Measurements from ENCODE around the gene SPDYE5.
"Not testable (repeated sequence)": the region's sequence is repeated elsewhere in the genome, so short reads cannot be mapped to it uniquely, and the experiment has no call there.

The SPDYE5 gene, protein sequence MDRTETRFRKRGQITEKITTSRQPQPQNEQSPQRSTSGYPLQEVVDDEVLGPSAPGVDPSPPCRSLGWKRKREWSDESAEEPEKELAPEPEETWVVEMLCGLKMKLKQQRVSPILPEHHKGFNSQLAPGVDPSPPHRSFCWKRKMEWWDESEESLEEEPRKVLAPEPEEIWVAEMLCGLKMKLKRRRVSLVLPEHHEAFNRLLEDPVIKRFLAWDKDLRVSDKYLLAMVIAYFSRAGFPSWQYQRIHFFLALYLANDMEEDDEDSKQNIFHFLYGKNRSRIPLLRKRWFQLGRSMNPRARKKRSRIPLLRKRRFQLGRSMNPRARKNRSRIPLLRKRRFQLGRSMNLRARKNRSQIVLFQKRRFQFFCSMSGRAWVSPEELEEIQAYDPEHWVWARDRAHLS

DNA sequence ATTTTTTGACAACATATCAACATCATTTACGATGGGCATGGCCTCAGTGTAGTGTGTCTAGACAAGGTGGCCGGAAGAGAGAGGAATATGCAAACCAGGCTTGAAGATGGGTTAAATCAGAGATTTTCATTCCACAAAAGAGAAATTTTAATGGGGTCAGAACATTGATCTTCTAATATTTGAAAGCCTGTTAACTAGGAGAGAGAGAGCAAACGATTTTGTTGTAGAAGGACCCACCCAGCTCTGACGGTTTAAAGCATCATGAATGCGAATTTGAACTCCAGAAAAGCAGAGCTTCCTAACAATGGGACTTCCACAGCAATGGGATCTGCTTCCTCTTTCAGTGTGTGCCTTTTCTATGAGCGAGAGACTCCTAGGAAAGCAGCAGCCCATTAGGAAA is at the start of gene SPDYE5:
SPDYE5 (plus strand) TSS at position 301 of the 400 bp plus-strand sequence. CDS start 1,728 bp downstream, outside the sequence.
- not testable (repeated sequence) for DNase-seq

DNA sequence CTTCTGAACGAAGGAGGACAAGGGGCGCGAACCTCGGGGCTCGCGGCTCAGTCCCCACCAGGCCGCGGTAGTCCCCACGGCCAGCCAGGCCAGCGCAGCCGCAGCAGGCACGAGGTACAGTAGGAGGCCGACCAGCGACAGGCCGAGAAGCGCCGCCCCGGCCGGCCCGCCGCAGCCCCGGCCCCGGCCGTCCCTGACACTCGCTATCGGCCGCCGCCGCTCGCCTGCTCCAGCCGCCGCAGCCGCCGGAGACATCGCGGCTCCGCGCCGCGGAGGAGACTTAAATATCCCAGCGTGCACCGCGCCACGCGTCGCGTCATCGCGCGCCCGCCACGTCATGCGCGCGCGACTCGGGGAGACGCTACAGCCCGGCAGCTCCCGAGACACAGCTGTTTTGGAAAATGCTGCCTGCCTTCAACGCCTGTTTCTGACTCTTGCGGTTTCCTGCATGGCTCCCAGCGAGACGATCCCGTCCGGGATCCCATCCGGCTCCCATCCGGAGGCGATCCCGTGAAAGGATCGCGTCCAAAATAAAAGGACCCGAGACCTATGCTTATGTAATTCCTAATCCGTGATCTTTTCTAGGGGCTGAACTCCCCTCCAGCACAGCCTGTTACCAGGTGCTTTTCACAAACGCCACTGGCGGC is 49.5 kb upstream of the SPDYE5 start:
- not testable (repeated sequence) for DNase-seq

DNA sequence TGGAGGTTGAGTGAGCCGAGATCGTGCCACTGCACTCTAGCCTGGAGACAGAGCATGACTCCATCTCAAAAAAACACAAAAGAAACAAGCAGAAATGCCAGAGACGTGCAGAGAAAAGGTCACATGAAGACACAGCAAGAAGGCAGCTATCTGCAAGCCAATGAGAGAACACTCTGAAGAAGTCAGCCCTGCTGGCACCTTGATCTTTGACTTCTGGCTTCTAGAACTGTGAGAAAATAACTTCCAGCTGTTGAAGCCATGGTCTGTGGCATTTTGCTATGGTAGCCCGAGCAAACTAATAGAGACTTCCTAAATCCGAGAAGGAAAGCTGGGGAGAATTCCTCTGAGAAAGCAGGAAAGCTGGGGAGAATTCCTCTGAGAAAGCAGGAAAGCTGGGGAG is 42.2 kb upstream of the SPDYE5 start:
- DNase-seq: not testable (repeated sequence)

DNA sequence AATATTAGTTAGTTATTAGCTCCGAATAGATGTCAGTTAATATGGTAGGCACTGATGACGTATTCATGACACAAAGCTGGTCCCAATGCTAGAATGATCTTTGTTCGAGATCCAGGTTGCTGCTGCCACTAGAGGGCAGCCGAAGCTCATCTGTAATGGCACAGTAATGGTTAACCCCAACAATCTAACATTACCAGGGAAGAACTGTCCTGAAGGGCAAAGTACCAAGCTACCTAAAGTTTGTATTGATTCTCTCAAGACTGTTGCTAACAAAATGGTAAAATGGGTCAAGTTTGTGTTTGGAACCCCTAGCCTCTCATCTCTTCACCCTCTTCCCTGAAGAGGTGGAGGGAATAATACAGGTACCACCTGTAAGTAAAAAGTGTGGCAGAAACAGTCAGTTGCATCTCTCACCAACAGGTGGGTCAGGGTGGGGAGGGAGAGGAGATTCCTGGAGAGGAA is 39.6 kb upstream of the SPDYE5 start:
- DNase-seq: not testable (repeated sequence)

DNA sequence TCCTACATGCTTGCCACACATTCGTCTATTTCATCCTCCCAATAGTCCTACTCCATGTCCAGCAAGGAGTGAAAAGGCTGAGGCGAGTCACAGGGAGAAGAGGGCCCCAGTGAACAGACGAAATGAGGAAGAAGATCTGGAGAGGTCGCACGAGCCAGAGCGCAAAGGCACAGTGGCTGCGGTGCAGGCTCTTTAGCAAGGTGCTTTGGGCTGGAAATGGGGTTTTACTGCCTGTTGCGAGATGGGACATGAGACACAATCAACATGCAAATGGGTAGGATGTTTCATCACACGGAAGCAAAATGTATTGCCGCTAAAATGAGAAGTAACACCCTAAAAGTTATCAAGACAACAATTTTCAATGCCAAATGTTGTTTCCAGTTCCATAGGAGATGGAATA is 35.7 kb upstream of the SPDYE5 start:
- not testable (repeated sequence) for DNase-seq

DNA sequence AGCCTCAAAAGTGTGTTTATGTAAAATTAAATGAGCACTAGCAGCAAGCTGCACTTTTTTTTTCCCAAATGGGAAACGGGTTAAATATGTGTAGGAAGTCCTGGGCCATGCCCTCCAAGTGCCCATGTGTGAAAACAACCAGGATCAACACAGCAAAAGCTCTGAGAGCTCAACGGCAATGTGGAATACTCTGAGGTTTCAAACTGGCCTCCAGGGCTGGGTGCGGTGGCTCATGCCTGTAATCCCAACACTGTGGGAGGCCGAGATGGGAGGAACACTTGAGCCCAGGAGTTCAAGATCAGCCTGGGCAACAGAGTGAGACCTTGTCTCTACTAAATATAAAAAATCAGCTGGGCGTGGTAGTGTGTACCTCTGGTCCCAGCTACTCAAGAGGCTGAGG is 34.1 kb upstream of the SPDYE5 start:
- DNase-seq: not testable (repeated sequence)

DNA sequence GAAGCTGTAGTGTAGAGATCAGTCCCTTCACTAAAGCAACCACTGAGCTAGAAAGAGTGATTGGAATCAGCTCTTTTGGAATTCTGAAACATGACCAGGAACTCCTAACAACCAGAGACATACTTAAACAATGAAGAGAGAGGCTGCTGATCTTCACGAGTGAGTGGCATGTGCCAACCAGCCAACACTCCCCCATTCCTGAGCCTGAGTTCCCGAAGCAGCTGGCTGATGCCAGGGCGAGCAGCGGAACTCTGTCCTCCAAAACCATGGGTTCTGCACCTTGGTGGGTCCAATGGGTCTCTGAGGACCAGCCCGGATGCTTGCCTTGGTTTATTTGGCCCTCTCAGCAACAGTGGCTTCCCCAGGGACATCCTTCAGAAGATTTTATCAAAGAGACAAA is 31.6 kb upstream of the SPDYE5 start:
- DNase-seq: not testable (repeated sequence)

DNA sequence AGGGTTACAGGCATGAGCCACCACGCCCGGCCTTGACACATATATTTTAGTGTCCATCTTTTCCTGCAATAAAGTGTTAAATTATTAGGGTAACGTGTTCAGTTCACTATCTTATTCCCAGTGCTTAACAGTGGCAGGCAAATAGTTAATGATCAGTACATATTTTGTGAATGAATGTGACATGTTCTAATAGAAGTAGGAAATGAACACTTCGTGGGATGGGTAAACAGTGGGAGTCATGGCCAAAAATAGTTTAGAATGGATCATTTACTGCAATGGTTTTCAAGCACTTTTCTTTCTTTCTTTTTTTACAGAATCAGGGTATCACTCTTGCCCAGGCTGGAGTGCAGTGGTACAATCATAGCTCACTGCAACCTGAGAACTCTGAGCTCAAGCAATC is 22.0 kb upstream of the SPDYE5 start:
- not testable (repeated sequence) for DNase-seq

DNA sequence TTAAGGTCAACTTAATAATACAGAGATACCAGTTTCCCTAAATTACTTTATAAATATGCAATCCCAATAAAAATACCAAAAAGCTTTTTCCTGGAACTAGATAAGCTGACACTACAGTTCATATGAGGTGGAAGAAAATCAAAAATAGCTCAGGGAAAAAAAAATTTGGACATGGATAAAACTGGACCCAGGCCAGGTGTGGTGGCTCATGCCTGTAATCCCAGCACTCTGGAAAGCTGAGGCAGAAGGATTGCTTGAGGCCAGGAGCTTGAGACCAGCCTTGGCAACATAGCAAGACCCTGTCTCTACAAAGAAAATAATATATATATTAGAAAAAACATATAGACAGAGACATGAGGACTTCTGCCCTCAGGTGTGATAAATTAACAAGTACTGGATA is 14.7 kb upstream of the SPDYE5 start:
- not testable (repeated sequence) for DNase-seq

DNA sequence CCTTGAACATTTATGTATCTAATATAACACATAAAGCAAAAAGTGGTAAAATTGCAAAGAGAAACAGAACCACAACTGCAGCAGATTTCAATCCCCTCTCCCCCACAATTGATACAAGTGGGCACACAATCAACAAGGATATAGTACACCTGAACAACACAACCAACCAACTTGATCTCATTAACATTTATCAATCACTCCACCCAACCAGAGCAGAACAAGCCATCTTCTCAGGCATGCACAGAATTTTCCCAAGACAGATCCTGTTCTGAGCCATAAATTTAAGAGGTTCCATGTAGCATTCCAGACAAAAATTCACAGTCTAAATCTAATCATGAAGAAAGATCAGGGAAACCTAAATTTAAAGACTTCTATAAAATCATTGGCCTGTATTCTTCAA is 11.8 kb upstream of the SPDYE5 start:
- DNase-seq: not testable (repeated sequence)

DNA sequence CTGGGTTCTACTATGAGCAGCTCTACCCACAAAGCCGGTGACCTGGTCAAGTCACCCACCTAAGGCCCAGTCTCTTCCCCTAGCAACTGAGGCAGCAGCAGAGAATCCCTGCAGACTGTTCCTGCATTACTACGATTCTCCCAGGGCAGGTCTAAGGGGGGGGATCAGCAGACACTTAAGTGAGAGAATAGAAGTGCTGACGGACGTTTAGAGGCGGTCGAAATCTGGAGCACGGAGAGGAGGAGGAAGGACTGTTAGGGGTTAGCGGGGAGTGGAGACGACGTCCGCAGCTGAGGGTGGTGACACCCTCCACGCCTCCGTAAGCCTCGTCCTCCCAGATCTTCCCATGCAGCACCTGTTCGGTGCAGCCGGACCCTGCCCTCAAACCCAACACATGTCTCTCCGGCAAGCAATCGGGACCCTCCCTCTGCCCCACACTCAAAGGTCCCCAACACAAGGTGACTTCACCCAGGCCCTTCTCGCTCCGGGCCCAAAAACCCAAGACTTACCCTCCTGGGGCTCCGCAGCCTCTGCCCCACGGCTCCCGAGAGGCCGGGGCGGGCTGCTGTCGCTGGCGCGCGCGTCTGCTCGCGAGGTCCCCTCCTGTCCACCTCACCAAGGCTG is 6.7 kb upstream of the SPDYE5 start:
- not testable (repeated sequence) for DNase-seq

DNA sequence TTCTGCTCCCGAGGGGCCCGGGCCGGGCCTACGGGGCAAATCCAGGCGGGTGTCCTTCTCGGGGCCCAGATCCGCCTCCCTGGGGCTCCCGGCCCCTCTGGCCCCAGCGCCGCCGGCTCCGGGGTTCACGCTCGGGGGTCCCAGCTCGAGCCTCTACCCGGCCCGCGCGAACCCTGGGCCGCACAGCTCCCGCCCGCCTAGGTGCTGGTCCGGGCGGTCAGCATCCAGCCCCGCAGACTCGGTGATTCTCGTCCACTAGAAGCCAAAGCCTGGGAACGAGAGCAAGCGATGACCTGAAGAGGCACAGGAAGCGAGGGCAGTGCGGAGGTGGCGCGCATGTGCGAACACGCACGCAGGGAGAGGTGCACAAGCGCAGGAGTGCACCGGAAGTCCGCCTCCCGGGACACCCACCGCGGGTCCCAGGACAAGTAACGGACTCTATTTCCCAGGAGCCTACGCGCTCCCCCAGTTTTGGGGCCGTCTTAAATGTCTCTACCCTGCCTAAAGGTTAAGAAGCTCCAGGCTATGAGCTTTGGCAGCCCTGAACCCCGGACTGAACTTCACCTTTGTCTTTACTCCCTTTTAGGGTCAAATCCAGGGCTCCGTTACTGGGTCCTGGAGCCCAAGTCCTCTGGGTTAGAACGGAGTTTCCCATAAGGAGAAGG is 6.0 kb upstream of the SPDYE5 start, which contains the start of gene POM121C:
POM121C (minus strand) TSS at position 321 of the 665 bp plus-strand sequence. CDS start 44,803 bp downstream, outside the sequence.
- peak; percentile 36 for DNase-seq

DNA sequence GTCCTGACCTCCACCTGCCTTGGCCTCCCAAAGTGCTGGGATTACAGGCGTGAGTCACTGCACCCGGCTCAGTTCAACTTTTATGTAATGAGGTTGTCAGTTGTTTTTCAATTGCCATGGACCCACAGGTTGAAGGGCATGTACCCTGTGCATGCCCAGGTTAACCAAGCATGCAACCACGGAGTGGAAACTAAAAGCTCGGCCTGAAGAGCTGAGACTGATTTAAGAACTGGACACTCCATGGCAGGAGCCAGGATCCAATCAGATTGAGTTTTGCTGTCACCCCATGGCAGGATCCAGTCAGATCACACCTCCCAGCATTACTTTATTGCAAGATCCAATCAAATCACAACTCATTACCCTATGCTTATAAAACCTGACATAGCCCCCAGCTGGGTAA is 16.9 kb downstream of the SPDYE5 start:
- not testable (repeated sequence) for DNase-seq

DNA sequence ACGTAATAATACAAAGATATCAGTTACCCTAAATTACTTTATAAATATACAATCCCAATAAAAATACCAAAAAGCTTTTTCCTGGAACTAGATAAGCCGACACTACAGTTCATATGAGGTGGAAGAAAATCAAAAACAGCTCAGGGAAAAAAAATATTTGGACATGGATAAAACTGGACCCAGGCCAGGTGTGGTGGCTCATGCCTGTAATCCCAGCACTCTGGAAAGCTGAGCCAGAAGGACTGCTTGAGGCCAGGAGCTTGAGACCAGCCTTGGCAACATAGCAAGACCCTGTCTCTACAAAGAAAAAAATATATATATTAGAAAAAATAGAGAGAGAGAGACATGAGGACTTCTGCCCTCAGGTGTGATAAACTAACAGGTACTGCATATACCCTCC is 26.7 kb downstream of the SPDYE5 start:
- not testable (repeated sequence) for DNase-seq

DNA sequence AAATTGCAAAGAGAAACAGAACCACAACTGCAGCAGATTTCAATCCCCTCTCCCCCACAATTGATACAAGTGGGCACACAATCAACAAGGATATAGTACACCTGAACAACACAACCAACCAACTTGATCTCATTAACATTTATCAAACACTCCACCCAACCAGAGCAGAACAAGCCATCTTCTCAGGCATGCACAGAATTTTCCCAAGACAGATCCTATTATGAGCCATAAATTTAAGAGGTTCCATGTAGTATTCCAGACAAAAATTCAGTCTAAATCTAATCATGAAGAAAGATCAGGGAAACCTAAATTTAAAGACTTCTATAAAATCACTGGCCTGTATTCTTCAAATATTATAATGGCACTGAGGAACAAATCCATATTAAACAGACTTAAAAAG is 29.6 kb downstream of the SPDYE5 start:
- DNase-seq: not testable (repeated sequence)

DNA sequence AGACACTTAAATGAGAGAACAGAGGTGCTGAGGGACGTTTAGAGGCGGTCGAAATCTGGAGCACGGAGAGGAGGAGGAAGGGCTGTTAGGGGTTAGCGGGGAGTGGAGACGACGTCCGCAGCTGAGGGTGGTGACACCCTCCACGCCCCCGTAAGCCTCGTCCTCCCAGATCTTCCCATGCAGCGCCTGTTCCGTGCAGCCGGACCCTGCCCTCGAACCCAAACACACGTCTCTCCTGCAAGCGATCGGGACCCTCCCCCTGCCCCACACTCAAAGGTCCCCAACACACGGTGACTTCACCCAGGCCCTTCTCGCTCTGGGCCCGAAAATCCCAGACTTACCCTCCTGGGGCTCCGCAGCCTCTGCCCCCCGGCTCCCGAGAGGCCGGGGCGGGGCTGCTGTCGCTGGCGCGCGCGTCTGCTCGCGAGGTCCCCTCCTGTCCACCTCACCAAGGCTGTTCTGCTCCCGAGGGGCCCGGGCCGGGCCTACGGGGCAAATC is 35.2 kb downstream of the SPDYE5 start:
- DNase-seq: not testable (repeated sequence)

DNA sequence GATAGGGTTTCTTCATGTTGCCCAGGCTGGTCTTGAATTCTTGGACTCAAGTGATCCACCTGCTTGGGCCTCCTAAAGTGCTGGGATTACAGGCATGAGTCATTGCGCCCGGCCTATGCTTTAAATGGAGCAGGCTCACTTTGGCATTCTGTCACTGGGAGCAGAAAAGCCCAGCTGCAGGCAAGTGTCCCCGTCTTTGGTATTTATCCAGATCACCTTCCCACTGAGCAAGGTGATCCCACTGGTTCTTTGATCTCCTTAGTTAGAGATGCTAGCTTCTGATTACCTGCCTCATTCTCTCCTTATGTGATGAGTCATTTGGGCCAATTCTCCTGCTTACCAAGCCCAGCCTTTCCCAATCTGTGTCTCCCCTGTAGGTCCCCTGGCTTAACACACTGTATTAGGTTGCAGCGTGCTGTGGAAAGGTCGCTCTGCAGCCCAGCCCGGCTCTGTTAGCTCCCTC is 39.3 kb downstream of the SPDYE5 start:
- DNase-seq: no peak

DNA sequence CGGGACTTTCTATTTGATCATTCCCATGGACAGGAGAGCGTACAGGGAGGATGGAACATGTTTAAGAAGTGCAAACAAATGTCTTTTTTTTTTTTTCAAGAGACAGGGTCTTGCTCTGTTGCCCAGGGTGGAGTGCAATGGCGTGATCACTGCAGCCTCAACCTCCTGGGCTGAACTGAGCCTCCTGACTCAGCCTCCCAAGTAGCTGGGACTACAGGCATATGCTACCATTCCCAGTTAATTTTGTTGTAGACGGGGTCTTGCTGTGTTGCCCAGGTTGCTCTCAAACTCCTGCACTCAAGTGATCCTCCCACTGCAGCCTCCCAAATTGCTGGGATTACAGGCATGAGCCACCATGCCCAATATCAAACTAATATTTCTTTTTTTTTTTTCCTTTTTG is 40.5 kb downstream of the SPDYE5 start:
- no peak for DNase-seq

DNA sequence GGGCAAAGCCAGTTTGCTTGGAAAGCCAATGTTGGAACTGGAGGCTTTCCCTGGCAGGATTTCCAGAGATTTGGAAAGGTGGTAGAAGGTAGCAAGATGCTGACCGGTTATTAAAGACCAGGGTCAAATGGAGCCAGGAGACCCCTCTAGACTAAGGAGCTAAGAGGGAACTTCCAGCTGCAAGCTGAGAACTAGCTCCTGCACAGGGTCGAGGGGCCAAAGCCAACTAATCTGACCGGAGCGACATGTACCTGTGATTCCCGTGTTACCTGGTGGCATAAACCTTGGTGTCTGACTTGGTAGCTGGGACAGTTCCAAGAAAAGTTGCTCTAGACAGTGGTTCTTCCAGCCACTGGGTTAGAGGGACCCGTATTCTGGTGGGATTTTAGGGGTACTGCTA is 41.8 kb downstream of the SPDYE5 start:
- DNase-seq: no peak

DNA sequence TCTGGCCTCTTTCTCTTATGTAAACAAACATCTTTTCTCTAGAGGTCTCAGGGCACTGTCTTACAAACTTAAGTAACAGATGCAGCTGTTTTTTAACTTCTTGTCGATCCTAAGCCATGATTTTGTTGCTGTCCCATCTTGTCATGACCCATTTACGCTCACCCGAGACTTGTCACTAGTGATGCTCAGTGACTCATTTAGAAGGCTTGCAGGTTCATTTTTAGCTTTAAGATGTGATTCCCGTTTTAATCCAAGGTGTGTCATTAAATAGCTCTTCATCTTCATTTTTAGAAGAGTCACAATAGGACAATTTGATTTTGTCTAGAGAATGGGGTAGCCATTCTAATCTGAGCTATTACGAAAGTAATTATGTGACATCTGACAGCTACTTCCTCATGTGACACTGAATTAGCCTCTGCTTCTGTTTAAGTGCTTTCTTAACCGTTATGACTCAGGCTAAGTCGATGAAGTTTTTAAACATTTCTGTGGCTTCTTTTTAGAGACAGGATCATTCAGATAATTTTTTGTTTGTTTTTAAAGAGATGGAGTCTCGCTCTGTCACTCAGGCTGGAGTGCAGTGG is 42.7 kb downstream of the SPDYE5 start:
- no peak for DNase-seq

DNA sequence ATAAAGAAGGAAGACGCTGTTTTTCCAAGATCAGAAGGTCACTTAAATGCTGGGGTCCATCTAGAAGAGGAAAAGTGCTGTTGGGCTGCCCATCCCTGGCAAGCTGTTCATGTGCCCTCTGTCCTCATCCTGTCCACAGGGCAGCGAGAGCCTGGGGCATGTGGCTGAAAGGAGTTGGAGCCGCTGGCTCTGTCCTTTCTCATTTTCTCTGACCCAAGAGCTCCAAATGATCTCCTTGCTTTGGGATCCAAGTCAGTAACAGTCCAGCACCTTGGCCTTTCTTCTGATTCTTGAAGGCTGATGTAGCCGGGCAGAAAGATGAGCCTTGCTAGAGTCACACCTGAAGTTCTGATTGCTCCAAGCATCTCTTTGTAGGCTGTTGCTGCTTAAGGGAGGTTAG is 44.4 kb downstream of the SPDYE5 start:
- DNase-seq: no peak

DNA sequence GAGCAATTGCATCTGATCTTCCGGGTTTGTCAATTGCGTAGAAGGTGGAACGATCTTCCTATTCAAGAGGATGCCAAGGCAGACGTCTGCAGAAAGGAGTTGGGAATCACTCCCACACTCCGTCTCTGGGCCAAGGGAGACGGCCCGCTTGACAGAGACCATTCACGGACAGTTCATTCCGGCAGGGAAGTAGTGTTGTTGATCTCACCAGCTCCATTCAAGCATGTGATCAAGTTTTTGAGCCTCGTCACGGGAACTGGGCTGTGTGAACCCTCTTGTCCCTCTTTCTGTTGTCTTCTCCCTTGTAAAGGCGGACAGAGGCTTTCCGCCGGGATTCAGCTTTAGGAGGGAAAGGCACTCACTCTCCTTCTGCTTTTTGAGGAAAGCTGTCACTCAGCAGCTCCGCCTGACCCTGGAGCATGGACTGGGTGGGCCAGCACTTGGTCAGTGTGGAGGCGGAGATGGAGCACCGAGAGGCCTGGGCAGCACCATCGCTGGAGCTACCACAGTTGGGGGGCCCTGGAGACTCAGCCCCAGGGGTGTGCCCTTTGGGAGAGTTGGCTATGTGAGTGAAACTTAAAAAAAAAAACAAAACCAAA is 44.9 kb downstream of the SPDYE5 start:
- DNase-seq: no peak

All from 8988T (cell line).